WTC11 (cell line): ENCODE measurements around the gene CARS1.

Source experiments
- ARID4B ChIP-seq: sonication (generic); formaldehyde crosslinking; IDR thresholded peaks from 2 replicates; pipeline ENCODE4 v1.8.0; 2023; ENCODE audit warnings: missing genetic modification reagents, mild to moderate bottlenecking, borderline replicate concordance
- ATF2 ChIP-seq: sonication (generic); formaldehyde crosslinking; IDR thresholded peaks from 2 replicates; pipeline ENCODE4 v1.8.1; 2022; ENCODE audit warnings: low read depth, missing genetic modification reagents, borderline replicate concordance
- CTCF ChIP-seq: fragments of 200-600 bp; IDR thresholded peaks from 2 replicates; pipeline ENCODE4 v1.8.0; 2022; ENCODE audit warnings: antibody characterized with exemption
- EMX1 ChIP-seq: fragments of 250-450 bp; sonication (Bioruptor Pico); IDR thresholded peaks from 2 replicates; pipeline ENCODE4 v1.8.0; 2021; ENCODE audit warnings: mild to moderate bottlenecking
- HMGXB4 ChIP-seq: sonication (generic); formaldehyde crosslinking; IDR thresholded peaks from 2 replicates; pipeline ENCODE4 v1.8.1; 2023; ENCODE audit warnings: mild to moderate bottlenecking, moderate library complexity, missing genetic modification reagents
- JUN ChIP-seq: sonication (generic); formaldehyde crosslinking; IDR thresholded peaks from 2 replicates; pipeline ENCODE4 v1.8.0; 2023; ENCODE audit warnings: mild to moderate bottlenecking, missing genetic modification reagents
- MAX ChIP-seq: sonication (generic); formaldehyde crosslinking; IDR thresholded peaks from 2 replicates; pipeline ENCODE4 v1.8.0; 2022; ENCODE audit warnings: mild to moderate bottlenecking, missing genetic modification reagents
- MXD4 ChIP-seq: fragments of 250-450 bp; sonication (Bioruptor Pico); IDR thresholded peaks from 2 replicates; pipeline ENCODE4 v1.8.0; 2021; ENCODE audit warnings: mild to moderate bottlenecking, moderate library complexity, borderline replicate concordance
- MYBL2 ChIP-seq: sonication (generic); formaldehyde crosslinking; IDR thresholded peaks from 2 replicates; pipeline ENCODE4 v1.8.1; 2023; ENCODE audit warnings: mild to moderate bottlenecking, moderate library complexity, missing genetic modification reagents
- NFE2L1 ChIP-seq: sonication (generic); formaldehyde crosslinking; IDR thresholded peaks from 2 replicates; pipeline ENCODE4 v1.8.1; 2023; ENCODE audit warnings: missing genetic modification reagents
- NR3C1 ChIP-seq: sonication (generic); formaldehyde crosslinking; conservative IDR thresholded peaks from 2 replicates; pipeline ENCODE4 v1.8.1; 2023; ENCODE audit warnings: low read depth, mild to moderate bottlenecking, missing genetic modification reagents
- SP1 ChIP-seq: sonication (generic); formaldehyde crosslinking; conservative IDR thresholded peaks from 2 replicates; pipeline ENCODE4 v1.8.1; 2022; ENCODE audit warnings: missing genetic modification reagents
- TEAD4 ChIP-seq: sonication (generic); formaldehyde crosslinking; IDR thresholded peaks from 2 replicates; pipeline ENCODE4 v1.8.0; 2022; ENCODE audit warnings: mild to moderate bottlenecking, missing genetic modification reagents
- ZNF317 ChIP-seq: sonication (generic); formaldehyde crosslinking; IDR thresholded peaks from 2 replicates; pipeline ENCODE4 v1.8.1; 2023; ENCODE audit warnings: low read depth, mild to moderate bottlenecking, moderate library complexity, missing genetic modification reagents, borderline replicate concordance

- TF ChIP-seq ATF2 (CRISPR knock-in tag) (no peak), MAX (CRISPR knock-in tag) (no peak), HMGXB4 (CRISPR knock-in tag) (no peak), CTCF (no peak), TEAD4 (CRISPR knock-in tag) (no peak), ARID4B (CRISPR knock-in tag) (no peak), JUN (no peak), SP1 (no peak), MXD4 (CRISPR knock-in tag) (no peak), EMX1 (CRISPR knock-in tag) (no peak), NR3C1 (no peak), NFE2L1 (CRISPR knock-in tag) (no peak), MYBL2 (CRISPR knock-in tag) (no peak), ZNF317 (no peak)
These were observed 34.8 kb downstream of the CARS1 start for GRCh38 chr11:3022300-3022967.
